Neuronal stem cell (in vitro differentiated cells): Measurements from ENCODE around the gene PHGDH.

ENCODE experiments used
- DNase-seq: peaks from one replicate; pipeline ENCODE4 v3.0.0-alpha.2; 2013; ENCODE audit warnings: low spot score
- H2AFZ ChIP-seq: one replicate; pipeline ENCODE4 v1.6.1; 2013; ENCODE audit warnings: mild to moderate bottlenecking, low read length, inconsistent platforms
- H2AK5ac ChIP-seq: 2 replicates; pipeline ENCODE4 v1.6.1; 2013; ENCODE audit warnings: low read depth, mild to moderate bottlenecking, inconsistent platforms, low read length, moderate library complexity, mixed read lengths
- H2BK120ac ChIP-seq: 2 replicates; pipeline ENCODE4 v1.6.1; 2013; ENCODE audit warnings: low read depth, mild to moderate bottlenecking, inconsistent platforms, low read length, moderate library complexity, mixed read lengths
- H2BK12ac ChIP-seq: one replicate; pipeline ENCODE4 v1.6.1; 2013; ENCODE audit warnings: low read length, inconsistent platforms
- H2BK15ac ChIP-seq: 2 replicates; pipeline ENCODE4 v1.6.1; 2013; ENCODE audit warnings: mild to moderate bottlenecking, low read length, inconsistent platforms, mixed read lengths
- H2BK5ac ChIP-seq: one replicate; pipeline ENCODE4 v1.6.1; 2013; ENCODE audit warnings: inconsistent platforms, mild to moderate bottlenecking, low read length, moderate library complexity
- H3K14ac ChIP-seq: one replicate; pipeline ENCODE4 v1.6.1; 2013; ENCODE audit warnings: low read length, inconsistent platforms
- H3K18ac ChIP-seq: 2 replicates; pipeline ENCODE4 v1.6.1; 2013; ENCODE audit warnings: low read length, inconsistent platforms
- H3K23ac ChIP-seq: 2 replicates; pipeline ENCODE4 v1.6.1; 2013; ENCODE audit warnings: low read depth, mild to moderate bottlenecking, mixed read lengths, low read length, inconsistent platforms; ENCODE audit not compliant: poor library complexity
- H3K27ac ChIP-seq: replicated peaks from 3 replicates; pipeline ENCODE4 v1.5.1; 2013; ENCODE audit warnings: low read length, inconsistent platforms
- H3K27me3 ChIP-seq, 3 experiments: 2 replicates each; pipeline ENCODE4 v1.6.1; 2013; ENCODE audit warnings: low read length in 3 of 3, mild to moderate bottlenecking in 2 of 3, inconsistent platforms in 1 of 3, low read depth in 1 of 3, mixed read lengths in 1 of 3, moderate library complexity in 1 of 3; ENCODE audit not compliant: control insufficient read depth in 3 of 3, insufficient read depth in 3 of 3
- H3K36me3 ChIP-seq, 2 donors: replicated peaks in 1 of 2; 2 replicates each; pipeline ENCODE4 v1.6.1; 2013; ENCODE audit warnings: low read length in 2 of 2; ENCODE audit not compliant: control insufficient read depth in 2 of 2, insufficient read depth in 2 of 2
- H3K4ac ChIP-seq: 2 replicates; pipeline ENCODE4 v1.6.1; 2013; ENCODE audit warnings: inconsistent platforms, mild to moderate bottlenecking, low read length, moderate library complexity
- H3K4me1 ChIP-seq, 2 donors: 1 replicate in 1 of 2; 2 replicates in 1 of 2; pipeline ENCODE4 v1.6.1; 2013; ENCODE audit warnings: low read length in 2 of 2, low read depth in 1 of 2; ENCODE audit not compliant: control insufficient read depth in 2 of 2, insufficient read depth in 1 of 2
- H3K4me2 ChIP-seq: one replicate; pipeline ENCODE4 v1.6.1; 2013; ENCODE audit warnings: mild to moderate bottlenecking, low read length, inconsistent platforms; ENCODE audit not compliant: insufficient read depth, poor library complexity, severe bottlenecking
- H3K4me3 ChIP-seq, 2 donors: 2 replicates each; pipeline ENCODE4 v1.5.1; 2013; ENCODE audit warnings: low read length in 2 of 2, mild to moderate bottlenecking in 2 of 2, inconsistent platforms in 1 of 2, moderate library complexity in 1 of 2
- H3K79me1 ChIP-seq: one replicate; pipeline ENCODE4 v1.6.1; 2013; ENCODE audit warnings: low read depth, mild to moderate bottlenecking, inconsistent platforms, low read length, moderate library complexity
- H3K9ac ChIP-seq: one replicate; pipeline ENCODE4 v1.6.1; 2013; ENCODE audit warnings: mild to moderate bottlenecking, low read depth, low read length, inconsistent platforms; ENCODE audit not compliant: poor library complexity
- H3K9me3 ChIP-seq, 2 donors: replicated peaks in 1 of 2; 2 replicates each; pipeline versions ENCODE3 to v1.6.1; 2013; ENCODE audit warnings: low read length in 2 of 2, mild to moderate bottlenecking in 2 of 2, inconsistent platforms in 1 of 2, low read depth in 1 of 2, mixed read lengths in 1 of 2, moderate library complexity in 1 of 2; ENCODE audit not compliant: control insufficient read depth in 2 of 2, insufficient read depth in 1 of 2
- H4K8ac ChIP-seq: one replicate; pipeline ENCODE4 v1.6.1; 2013; ENCODE audit warnings: low read depth, mild to moderate bottlenecking, inconsistent platforms, low read length, moderate library complexity
- H4K91ac ChIP-seq: one replicate; pipeline ENCODE4 v1.6.1; 2013; ENCODE audit warnings: low read length, low read depth, mild to moderate bottlenecking, inconsistent platforms; ENCODE audit not compliant: poor library complexity
- WGBS, 2 donors: extraction: QIAGEN DNeasy Blood & Tissue Kit; methylation state at CpG; one replicate each; pipeline ENCODE4 v1.1.7; 2013; ENCODE audit warnings: missing lambda C conversion rate in 2 of 2, mixed read lengths in 1 of 2; ENCODE audit not compliant: insufficient read length in 2 of 2, insufficient replicate concordance in 1 of 2; ENCODE audit errors: extremely low coverage in 2 of 2; 5-methylcytosine and 5-hydroxymethylcytosine counted together

The PHGDH gene

GRCh38 chr1:119670898-119671297 lies 40.8 kb upstream of the PHGDH start:
- no peak overlapping the region for H3K18ac ChIP-seq
- no peak overlapping the region for H3K4ac ChIP-seq
- no peak overlapping the region for H2BK120ac ChIP-seq
- H4K91ac ChIP-seq: no peak overlapping the region
- H3K9me3 ChIP-seq: no peaks in the 10 kb centered on the region
- H2BK5ac ChIP-seq: no peak overlapping the region
- no peak overlapping the region for H3K4me2 ChIP-seq
- no peak overlapping the region for H2BK15ac ChIP-seq
- H2AK5ac ChIP-seq: no peak overlapping the region
- no peaks in the 10 kb centered on the region for H3K27me3 ChIP-seq
- no peak for DNase-seq
- H2BK12ac ChIP-seq: no peak overlapping the region
- WGBS, 2 donors: no CpG with 5 or more reads among the region's 2 CpGs
- peaks cover 7 to 8% of the 10 kb centered on the region in 2 donors for H3K4me1 ChIP-seq
- no peaks in the 10 kb centered on the region for H3K79me1 ChIP-seq
- no peak overlapping the region for H3K23ac ChIP-seq
- no peaks in the 10 kb centered on the region for H3K36me3 ChIP-seq
- H3K27ac ChIP-seq: no peak overlapping the region
- no peak overlapping the region for H3K4me3 ChIP-seq
- H2AFZ ChIP-seq: no peak overlapping the region
- no peak overlapping the region for H3K14ac ChIP-seq
- no peak overlapping the region for H4K8ac ChIP-seq
- no peak overlapping the region for H3K9ac ChIP-seq

- Histone ChIP-seq H3K27me3 (no peaks in the 10 kb centered on the region), H3K14ac (no peak overlapping the region), H3K23ac (no peak overlapping the region), H2AFZ (peak overlapping the region; percentile 61), H2BK120ac (no peak overlapping the region), H3K4ac (no peak overlapping the region), H3K36me3 (no peaks in the 10 kb centered on the region), H4K91ac (no peak overlapping the region), H3K4me1 (peaks cover 7 to 8% of the 10 kb centered on the region in 2 donors), H3K9ac (no peak overlapping the region), H4K8ac (no peak overlapping the region), H3K79me1 (no peaks in the 10 kb centered on the region), H3K18ac (no peak overlapping the region), H2AK5ac (no peak overlapping the region), H3K27ac (no peak overlapping the region), H2BK12ac (no peak overlapping the region), H3K4me2 (no peak overlapping the region), H2BK15ac (no peak overlapping the region), H3K4me3 (no peak overlapping the region), H3K9me3 (no peaks in the 10 kb centered on the region), H2BK5ac (no peak overlapping the region)
- DNase-seq: no peak
- no CpG with 5 or more reads among the region's 4 CpGs for WGBS, 2 donors
Measured at GRCh38 chr1:119673171-119673940, 38.4 kb upstream of the PHGDH start.

GRCh38 chr1:119674111-119674526 lies 37.6 kb upstream of the PHGDH start:
- WGBS, 2 donors: no CpG with 5 or more reads among the region's 4 CpGs

GRCh38 chr1:119674835-119675289 lies 36.9 kb upstream of the PHGDH start:
- H3K23ac ChIP-seq: no peak overlapping the region
- WGBS, 2 donors: no CpG with 5 or more reads among the region's 6 CpGs
- H2AK5ac ChIP-seq: no peak overlapping the region
- no peak overlapping the region for H2BK120ac ChIP-seq
- no peak overlapping the region for H3K14ac ChIP-seq
- H2AFZ ChIP-seq: no peak overlapping the region
- no peak overlapping the region for H3K27ac ChIP-seq
- no peak for DNase-seq
- no peaks in the 10 kb centered on the region for H3K36me3 ChIP-seq
- no peak overlapping the region for H3K4ac ChIP-seq
- no peak overlapping the region for H4K8ac ChIP-seq
- no peak overlapping the region for H2BK15ac ChIP-seq
- no peak overlapping the region for H2BK12ac ChIP-seq
- H3K4me2 ChIP-seq: no peak overlapping the region
- no peak overlapping the region for H3K9ac ChIP-seq
- H4K91ac ChIP-seq: no peak overlapping the region
- no peak overlapping the region for H2BK5ac ChIP-seq
- H3K9me3 ChIP-seq: no peaks in the 10 kb centered on the region
- H3K79me1 ChIP-seq: no peaks in the 10 kb centered on the region
- peaks cover 7 to 8% of the 10 kb centered on the region in 2 donors for H3K4me1 ChIP-seq
- H3K27me3 ChIP-seq: no peaks in the 10 kb centered on the region
- no peak overlapping the region for H3K18ac ChIP-seq
- H3K4me3 ChIP-seq: no peak overlapping the region

More at GRCh38 chr1:119674111-119674526, 37.6 kb upstream of the PHGDH start:
- Histone ChIP-seq H3K9me3 (no peaks in the 10 kb centered on the region), H2AFZ (peak overlapping the region; percentile 61), H3K4me3 (no peak overlapping the region), H2AK5ac (no peak overlapping the region), H3K14ac (no peak overlapping the region), H4K91ac (no peak overlapping the region), H3K4me1 (peaks cover 7 to 8% of the 10 kb centered on the region in 2 donors), H3K23ac (no peak overlapping the region), H3K79me1 (no peaks in the 10 kb centered on the region), H3K9ac (no peak overlapping the region), H3K4ac (no peak overlapping the region), H3K27me3 (no peaks in the 10 kb centered on the region), H3K27ac (peak overlapping the region; percentile 27), H2BK12ac (no peak overlapping the region), H3K36me3 (no peaks in the 10 kb centered on the region), H3K18ac (no peak overlapping the region), H3K4me2 (no peak overlapping the region), H2BK5ac (no peak overlapping the region), H4K8ac (no peak overlapping the region), H2BK15ac (no peak overlapping the region), H2BK120ac (no peak overlapping the region)
- no peak for DNase-seq
